ENCODE results near the gene AQP12A.

GRCh38 chr2:240646176-240646899 is 45.3 kb upstream of the AQP12A start:
- TF ChIP-seq CTCF (IDR thresholded peaks at IDR 0.05): no peak
- TF ChIP-seq POLR2A (IDR thresholded peaks at IDR 0.05): no peak

Measured in adrenal gland (tissue), 5 donors.